OCI-LY1 (cell line): ENCODE data around the gene EFNA2.

ENCODE experiments used
- H2AFZ ChIP-seq: fragments of 200-600 bp; sonication (generic), shearing (Covaris generic); 2 replicates; pipeline ENCODE4 v1.6.0; 2014; ENCODE audit warnings: antibody characterized with exemption, mild to moderate bottlenecking, low read length
- H3F3A ChIP-seq: fragments of 200-600 bp; sonication (generic), shearing (Covaris generic); 2 replicates; pipeline ENCODE4 v1.6.0; 2014; ENCODE audit warnings: mild to moderate bottlenecking, antibody characterized with exemption, low read length, moderate library complexity; ENCODE audit not compliant: insufficient read depth
- H3K27ac ChIP-seq: fragments of 200-600 bp; sonication (generic); 2 replicates; pipeline ENCODE4 v1.5.1; 2014; ENCODE audit warnings: low read length, mixed run types, mild to moderate bottlenecking, low read depth; ENCODE audit not compliant: poor library complexity, severe bottlenecking
- H3K27me3 ChIP-seq: fragments of 200-600 bp; sonication (generic); 2 replicates; pipeline ENCODE4 v1.6.0; 2014; ENCODE audit warnings: antibody characterized with exemption, mild to moderate bottlenecking, low read length, moderate library complexity; ENCODE audit not compliant: insufficient read depth
- H3K36me3 ChIP-seq: fragments of 200-600 bp; sonication (generic); 2 replicates; pipeline ENCODE4 v1.6.1; 2014; ENCODE audit warnings: mild to moderate bottlenecking, antibody characterized with exemption, low read length, moderate library complexity, mixed read lengths; ENCODE audit not compliant: insufficient read depth
- H3K4me1 ChIP-seq: fragments of 200-600 bp; sonication (generic); 2 replicates; pipeline ENCODE4 v1.5.1; 2014; ENCODE audit warnings: mild to moderate bottlenecking, low read length, moderate library complexity; ENCODE audit not compliant: insufficient read depth, severe bottlenecking
- H3K4me2 ChIP-seq: fragments of 200-600 bp; sonication (generic), shearing (Covaris generic); 2 replicates; pipeline ENCODE4 v1.6.1; 2014; ENCODE audit warnings: low read length
- H3K4me3 ChIP-seq: fragments of 200-600 bp; sonication (generic); 2 replicates; pipeline ENCODE4 v1.5.1; 2014; ENCODE audit warnings: low read length, low read depth, mild to moderate bottlenecking, mixed read lengths; ENCODE audit not compliant: poor library complexity, severe bottlenecking
- H3K79me2 ChIP-seq: fragments of 200-600 bp; shearing (Covaris generic); 2 replicates; pipeline ENCODE4 v1.6.1; 2016; ENCODE audit warnings: mixed run types, low read length, mixed read lengths; ENCODE audit not compliant: insufficient read depth
- H3K9ac ChIP-seq: fragments of 200-600 bp; sonication (generic), shearing (Covaris generic); 2 replicates; pipeline ENCODE4 v1.6.1; 2014; ENCODE audit warnings: mild to moderate bottlenecking, low read length, mixed read lengths
- H3K9me2 ChIP-seq: fragments of 200-600 bp; sonication (generic), shearing (Covaris generic); 2 replicates; pipeline ENCODE4 v1.6.1; 2014; ENCODE audit warnings: low read depth, mild to moderate bottlenecking, low read length, mixed read lengths
- H3K9me3 ChIP-seq: fragments of 200-600 bp; shearing (Covaris generic); 2 replicates; pipeline ENCODE4 v1.6.1; 2014; ENCODE audit warnings: low read length, mixed read lengths
- H4K20me1 ChIP-seq: fragments of 200-600 bp; sonication (generic), shearing (Covaris generic); 2 replicates; pipeline ENCODE4 v1.6.0; 2016; ENCODE audit warnings: mild to moderate bottlenecking, low read length; ENCODE audit not compliant: insufficient read depth
- EZH2 ChIP-seq: fragments of 200-600 bp; sonication (generic), shearing (Covaris generic); IDR thresholded peaks from 2 replicates; pipeline ENCODE4 v1.8.0; 2017; ENCODE audit warnings: borderline replicate concordance, mixed run types, mild to moderate bottlenecking, antibody characterized with exemption, low read length, moderate library complexity, mixed read lengths
- TF ChIP-seq, protein P1 (sequence below): fragments of 200-600 bp; sonication (generic), shearing (Covaris generic); IDR thresholded peaks from 2 replicates; pipeline ENCODE4 v1.5.1; 2017; ENCODE audit warnings: mild to moderate bottlenecking, antibody characterized with exemption, low read length, moderate library complexity, mixed read lengths

EFNA2 gene

DNA sequence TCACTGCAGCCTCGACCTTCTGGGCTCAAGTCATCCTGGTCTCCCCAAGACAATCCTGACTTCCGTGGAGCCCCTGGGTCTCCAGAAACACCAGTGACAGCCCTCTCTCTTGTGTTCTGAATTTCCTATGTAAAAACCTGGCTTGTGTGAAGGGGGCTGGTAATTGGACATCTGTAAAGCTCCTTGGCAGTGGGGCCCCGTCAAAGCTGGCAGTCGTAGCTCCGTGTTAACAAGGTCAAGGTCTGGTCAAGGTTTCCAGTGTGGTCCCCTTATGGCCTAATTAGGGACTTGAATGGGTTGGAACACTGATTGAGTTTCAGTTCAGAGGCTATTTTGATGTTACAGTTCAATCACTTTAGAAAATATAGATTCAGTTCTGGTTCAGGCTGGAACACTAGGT, 65.2 kb downstream of the EFNA2 start:
- no peaks in the 10 kb centered on the region for H3K36me3 ChIP-seq
- H3K4me1 ChIP-seq = peaks cover 13% of the 10 kb centered on the region
- no peak overlapping the region for H2AFZ ChIP-seq
- no peaks in the 10 kb centered on the region for H4K20me1 ChIP-seq
- no peaks in the 10 kb centered on the region for H3K9me3 ChIP-seq
- H3K4me3 ChIP-seq = no peak overlapping the region
- H3F3A ChIP-seq = no peaks in the 10 kb centered on the region; the same call in 1 of the 2 replicates
- no peak overlapping the region for H3K4me2 ChIP-seq
- no peaks in the 10 kb centered on the region for H3K9me2 ChIP-seq
- no peak overlapping the region for H3K9ac ChIP-seq
- no peaks in the 10 kb centered on the region for H3K79me2 ChIP-seq
- TF ChIP-seq, protein P1, sequence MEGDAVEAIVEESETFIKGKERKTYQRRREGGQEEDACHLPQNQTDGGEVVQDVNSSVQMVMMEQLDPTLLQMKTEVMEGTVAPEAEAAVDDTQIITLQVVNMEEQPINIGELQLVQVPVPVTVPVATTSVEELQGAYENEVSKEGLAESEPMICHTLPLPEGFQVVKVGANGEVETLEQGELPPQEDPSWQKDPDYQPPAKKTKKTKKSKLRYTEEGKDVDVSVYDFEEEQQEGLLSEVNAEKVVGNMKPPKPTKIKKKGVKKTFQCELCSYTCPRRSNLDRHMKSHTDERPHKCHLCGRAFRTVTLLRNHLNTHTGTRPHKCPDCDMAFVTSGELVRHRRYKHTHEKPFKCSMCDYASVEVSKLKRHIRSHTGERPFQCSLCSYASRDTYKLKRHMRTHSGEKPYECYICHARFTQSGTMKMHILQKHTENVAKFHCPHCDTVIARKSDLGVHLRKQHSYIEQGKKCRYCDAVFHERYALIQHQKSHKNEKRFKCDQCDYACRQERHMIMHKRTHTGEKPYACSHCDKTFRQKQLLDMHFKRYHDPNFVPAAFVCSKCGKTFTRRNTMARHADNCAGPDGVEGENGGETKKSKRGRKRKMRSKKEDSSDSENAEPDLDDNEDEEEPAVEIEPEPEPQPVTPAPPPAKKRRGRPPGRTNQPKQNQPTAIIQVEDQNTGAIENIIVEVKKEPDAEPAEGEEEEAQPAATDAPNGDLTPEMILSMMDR = no peak
- TF ChIP-seq EZH2 = no peak
- H3K27me3 ChIP-seq = peaks cover 3% of the 10 kb centered on the region; the same call in 1 of the 2 replicates
- H3K27ac ChIP-seq = no peak overlapping the region
